ENCODE results near the gene CSGALNACT2. TPM values are rescaled to one million over a fixed set of nuclear protein-coding genes. Genes with fewer than 3 reads are reported as not detected.

The CSGALNACT2 gene
- total RNA-seq, 2 experiments from 2014 or later = 13.2 to 33.6 TPM

DNA sequence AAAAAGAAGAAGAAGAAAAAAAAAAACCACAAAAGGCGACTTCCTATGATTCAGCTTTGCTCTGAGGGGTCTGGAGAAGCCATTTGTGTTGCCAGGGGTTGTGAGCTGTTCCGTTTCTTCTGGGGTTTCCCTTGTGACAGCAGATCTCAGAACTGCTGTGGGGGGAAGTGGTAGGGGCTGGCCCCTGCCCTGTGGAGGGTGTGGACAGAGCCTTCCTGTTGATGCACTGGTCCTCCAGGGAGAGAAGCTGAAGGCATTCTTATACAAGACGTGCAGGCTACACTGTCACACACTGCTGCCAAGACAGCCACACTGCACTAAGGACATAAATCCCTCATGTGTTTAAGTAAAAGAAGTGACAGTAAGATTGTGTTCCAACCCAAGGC is 17.3 kb upstream of the CSGALNACT2 start:
- CTCF ChIA-PET (ENCODE audit: unreplicated experiment) = interaction anchor here (0.5 kb wide), 1 partner anchor 10 kb away, joined by 21 read pairs; no protein-coding TSS in a partner anchor
- DNase-seq (ENCODE audit: low spot score) = peak; percentile 59
- Histone ChIP-seq H3K4me1 (ENCODE audit: insufficient read depth, low read length, poor library complexity, severe bottlenecking) (peaks cover 13% of the 10 kb centered on the region), H3K79me2 (ENCODE audit: insufficient read depth, low read depth, low read length) (no peaks in the 10 kb centered on the region), H4K20me1 (ENCODE audit: insufficient read depth, low read length) (no peaks in the 10 kb centered on the region), H3K27ac (ENCODE audit: low read depth, low read length, poor library complexity, severe bottlenecking) (no peak overlapping the region), H3K9me2 (ENCODE audit: insufficient read depth, low read length) (no peaks in the 10 kb centered on the region), H3K4me2 (ENCODE audit: low read length) (peak overlapping the region; percentile 8; the same call in 1 of the 2 replicates), H3K36me3 (ENCODE audit: insufficient read depth, low read length) (no peaks in the 10 kb centered on the region), H3K4me3 (ENCODE audit: low read depth, low read length, poor library complexity, severe bottlenecking) (no peak overlapping the region), H3K9me3 (ENCODE audit: low read length) (no peaks in the 10 kb centered on the region), H2AFZ (ENCODE audit: low read length) (peak overlapping the region; percentile 59; the same call in 1 of the 2 replicates)
- intact Hi-C loops (cut with micrococcal nuclease; ENCODE audit: unreplicated experiment) = no loop called here
- TF ChIP-seq, protein P1, sequence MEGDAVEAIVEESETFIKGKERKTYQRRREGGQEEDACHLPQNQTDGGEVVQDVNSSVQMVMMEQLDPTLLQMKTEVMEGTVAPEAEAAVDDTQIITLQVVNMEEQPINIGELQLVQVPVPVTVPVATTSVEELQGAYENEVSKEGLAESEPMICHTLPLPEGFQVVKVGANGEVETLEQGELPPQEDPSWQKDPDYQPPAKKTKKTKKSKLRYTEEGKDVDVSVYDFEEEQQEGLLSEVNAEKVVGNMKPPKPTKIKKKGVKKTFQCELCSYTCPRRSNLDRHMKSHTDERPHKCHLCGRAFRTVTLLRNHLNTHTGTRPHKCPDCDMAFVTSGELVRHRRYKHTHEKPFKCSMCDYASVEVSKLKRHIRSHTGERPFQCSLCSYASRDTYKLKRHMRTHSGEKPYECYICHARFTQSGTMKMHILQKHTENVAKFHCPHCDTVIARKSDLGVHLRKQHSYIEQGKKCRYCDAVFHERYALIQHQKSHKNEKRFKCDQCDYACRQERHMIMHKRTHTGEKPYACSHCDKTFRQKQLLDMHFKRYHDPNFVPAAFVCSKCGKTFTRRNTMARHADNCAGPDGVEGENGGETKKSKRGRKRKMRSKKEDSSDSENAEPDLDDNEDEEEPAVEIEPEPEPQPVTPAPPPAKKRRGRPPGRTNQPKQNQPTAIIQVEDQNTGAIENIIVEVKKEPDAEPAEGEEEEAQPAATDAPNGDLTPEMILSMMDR (conservative IDR thresholded peaks at IDR 0.05; ENCODE audit: low read length) = no peak
- TF ChIP-seq EZH2phosphoT487 (IDR thresholded peaks at IDR 0.05; ENCODE audit: borderline replicate concordance, low read depth, low read length) = no peak
- BruUV-seq (replicated peaks) = no TSS peak
- POLR2A ChIA-PET = interaction anchor here (0.7 to 3.9 kb wide), 7 partner anchors 8 to 482 kb away, joined by 3 to 34 read pairs (median 4); partner anchors contain the start of gene CSGALNACT2

DNA sequence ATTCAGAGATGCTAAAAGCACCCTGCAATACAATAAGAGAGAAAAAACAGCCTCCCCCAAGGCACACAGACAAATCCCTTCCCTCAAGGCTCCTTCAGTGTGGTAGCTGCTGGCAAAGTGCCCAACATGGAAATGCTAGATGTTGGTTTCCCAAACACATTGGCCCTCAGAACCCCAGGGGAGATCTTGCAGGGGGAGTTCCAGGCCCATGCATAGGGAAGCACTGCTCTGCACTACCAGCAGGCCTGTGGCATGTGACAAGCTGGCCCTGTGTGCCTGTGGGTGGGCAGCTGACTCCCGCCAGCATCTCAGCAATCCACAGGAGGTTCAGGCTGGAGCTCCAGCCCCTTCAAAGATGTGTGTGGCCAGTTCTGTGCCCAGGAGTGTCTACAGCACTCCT is 16.8 kb upstream of the CSGALNACT2 start:
- no peak for DNase-seq (ENCODE audit: low spot score)
- Histone ChIP-seq H4K20me1 (ENCODE audit: insufficient read depth, low read length) (no peaks in the 10 kb centered on the region), H3K9me2 (ENCODE audit: insufficient read depth, low read length) (no peaks in the 10 kb centered on the region), H3K36me3 (ENCODE audit: insufficient read depth, low read length) (no peaks in the 10 kb centered on the region), H3K4me1 (ENCODE audit: insufficient read depth, low read length, poor library complexity, severe bottlenecking) (peaks cover 18% of the 10 kb centered on the region), H3K9me3 (ENCODE audit: low read length) (no peaks in the 10 kb centered on the region), H2AFZ (ENCODE audit: low read length) (peak overlapping the region; percentile 59; the same call in 1 of the 2 replicates), H3K27ac (ENCODE audit: low read depth, low read length, poor library complexity, severe bottlenecking) (no peak overlapping the region), H3K4me3 (ENCODE audit: low read depth, low read length, poor library complexity, severe bottlenecking) (no peak overlapping the region), H3K79me2 (ENCODE audit: insufficient read depth, low read depth, low read length) (no peaks in the 10 kb centered on the region), H3K4me2 (ENCODE audit: low read length) (peak overlapping the region; percentile 8; the same call in 1 of the 2 replicates)
- intact Hi-C loops (cut with micrococcal nuclease; ENCODE audit: unreplicated experiment) = no loop called here
- CTCF ChIA-PET (ENCODE audit: unreplicated experiment) = interaction anchor here (0.5 kb wide), 1 partner anchor 11 kb away, joined by 21 read pairs; no protein-coding TSS in a partner anchor
- POLR2A ChIA-PET = interaction anchor here (0.9 to 3.9 kb wide), 6 partner anchors 8 to 332 kb away, joined by 3 to 34 read pairs (median 4); partner anchors contain the start of gene CSGALNACT2
- no peak for TF ChIP-seq EZH2phosphoT487 (IDR thresholded peaks at IDR 0.05; ENCODE audit: borderline replicate concordance, low read depth, low read length)
- TF ChIP-seq, protein P1 (conservative IDR thresholded peaks at IDR 0.05; ENCODE audit: low read length) = no peak
- no TSS peak for BruUV-seq (replicated peaks)

DNA sequence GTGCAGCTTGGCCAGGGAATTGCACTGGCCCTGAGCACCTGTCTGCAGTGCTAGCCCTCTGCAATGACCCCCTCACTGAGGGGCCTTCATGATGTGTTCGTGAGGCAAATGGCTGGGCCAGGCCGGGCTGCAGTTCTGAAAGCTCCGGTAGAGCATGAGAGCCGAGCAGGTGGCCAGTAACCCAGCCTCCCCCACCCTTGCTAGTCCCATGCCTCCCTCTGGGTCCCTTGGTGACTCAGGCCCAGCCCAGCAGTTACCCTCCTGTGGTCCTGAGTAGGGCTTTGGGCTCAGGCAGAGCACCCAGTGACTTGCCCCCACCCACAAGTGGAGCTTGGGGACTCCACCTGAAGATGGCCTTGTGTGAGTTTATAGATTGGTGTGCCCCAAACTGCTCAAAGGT is 16.1 kb upstream of the CSGALNACT2 start:
- DNase-seq (ENCODE audit: low spot score) = no peak
- TF ChIP-seq, protein P1 (conservative IDR thresholded peaks at IDR 0.05; ENCODE audit: low read length) = no peak
- no peak for TF ChIP-seq EZH2phosphoT487 (IDR thresholded peaks at IDR 0.05; ENCODE audit: borderline replicate concordance, low read depth, low read length)
- no peaks in the 10 kb centered on the region for H4K20me1 ChIP-seq (ENCODE audit: insufficient read depth, low read length)
- no peaks in the 10 kb centered on the region for H3K36me3 ChIP-seq (ENCODE audit: insufficient read depth, low read length)
- intact Hi-C loops (cut with micrococcal nuclease; ENCODE audit: unreplicated experiment) = no loop called here
- no peak overlapping the region for H3K27ac ChIP-seq (ENCODE audit: low read depth, low read length, poor library complexity, severe bottlenecking)
- no peak overlapping the region for H3K4me3 ChIP-seq (ENCODE audit: low read depth, low read length, poor library complexity, severe bottlenecking)
- ChIA-PET CTCF (ENCODE audit: unreplicated experiment) (no interaction called here), POLR2A (interaction anchor here (1.6 to 3.9 kb wide), 3 partner anchors 11 to 17 kb away, joined by 5 to 34 read pairs (median 7); partner anchors contain the start of gene CSGALNACT2)
- no peaks in the 10 kb centered on the region for H3K9me3 ChIP-seq (ENCODE audit: low read length)
- H2AFZ ChIP-seq (ENCODE audit: low read length) = no peak overlapping the region
- H3K4me2 ChIP-seq (ENCODE audit: low read length) = no peak overlapping the region
- H3K79me2 ChIP-seq (ENCODE audit: insufficient read depth, low read depth, low read length) = no peaks in the 10 kb centered on the region
- peaks cover 25% of the 10 kb centered on the region for H3K4me1 ChIP-seq (ENCODE audit: insufficient read depth, low read length, poor library complexity, severe bottlenecking)
- BruUV-seq (replicated peaks) = no TSS peak
- no peaks in the 10 kb centered on the region for H3K9me2 ChIP-seq (ENCODE audit: insufficient read depth, low read length)
